HG03520 (cell line): ENCODE data around the gene TMEM38A.
A peak's percentile ranks its signal among the peaks of the same experiment; 100 is the strongest.
"Not testable (repeated sequence)": the region's sequence is repeated elsewhere in the genome, so short reads cannot be mapped to it uniquely, and the experiment has no call there.

Experiments
- ATAC-seq: cut with Tn5 transposase; IDR thresholded peaks from one replicate; pipeline ENCODE4 v1.9.1; 2021; ENCODE audit warnings: mild to moderate bottlenecking, moderate library complexity; ENCODE audit not compliant: unreplicated experiment

The TMEM38A gene

DNA sequence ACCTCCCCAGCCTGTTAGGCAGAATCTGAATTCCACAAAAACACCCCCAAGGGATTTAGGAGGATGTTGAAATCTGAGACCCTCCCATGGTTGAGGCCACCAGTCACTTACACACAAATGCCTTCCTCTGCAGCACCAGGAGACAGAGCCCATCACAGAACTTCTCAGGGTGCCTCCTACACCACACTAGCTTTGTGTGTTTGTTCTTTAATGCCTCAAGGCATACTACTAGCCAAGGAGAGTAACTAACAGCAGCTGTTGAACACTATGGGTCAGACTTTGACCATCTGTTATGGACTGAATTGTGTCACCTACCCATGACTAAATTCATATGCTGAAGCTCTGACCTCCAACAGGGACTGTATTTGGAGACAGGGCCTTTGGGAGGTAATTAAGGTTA, 23.4 kb upstream of the TMEM38A start:
- no peak for ATAC-seq

DNA sequence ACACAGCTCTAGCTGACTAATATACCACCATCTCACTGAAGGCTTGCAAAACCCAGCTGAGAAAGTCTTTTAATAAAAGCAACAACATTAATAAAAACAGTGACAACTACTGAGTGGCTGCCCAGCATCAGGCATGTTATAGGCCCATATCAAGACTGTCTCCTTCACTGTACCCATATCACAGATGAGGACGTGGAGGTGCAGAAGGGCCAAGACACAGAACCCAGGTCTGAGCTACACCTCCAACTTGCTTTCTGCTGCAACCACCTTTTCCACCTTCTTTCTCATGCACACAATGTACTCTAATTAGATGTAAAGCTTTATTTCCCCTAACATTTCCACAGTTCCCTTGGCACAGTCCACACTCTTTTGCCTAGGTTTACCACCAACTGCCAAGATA, 22.3 kb upstream of the TMEM38A start:
- no peak for ATAC-seq

DNA sequence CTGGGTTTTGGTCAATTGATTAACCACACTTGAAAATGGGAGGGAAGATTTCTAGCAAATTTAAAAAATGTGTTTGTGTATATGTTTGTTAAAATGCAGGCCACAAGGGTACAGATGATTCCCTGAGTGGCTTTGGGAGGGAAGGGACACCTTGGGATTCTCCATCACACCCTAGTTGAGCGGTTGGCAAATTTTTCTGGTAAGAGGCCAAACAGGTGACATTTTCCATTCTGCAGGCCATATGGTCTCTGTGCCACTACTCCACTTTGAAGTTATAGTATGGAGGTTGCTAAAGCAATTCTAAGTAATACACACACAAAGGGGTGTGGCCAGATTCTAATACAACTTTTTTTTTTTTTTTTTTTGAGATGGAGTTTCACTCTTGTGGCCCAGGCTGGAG, 20.0 kb upstream of the TMEM38A start:
- no peak for ATAC-seq

DNA sequence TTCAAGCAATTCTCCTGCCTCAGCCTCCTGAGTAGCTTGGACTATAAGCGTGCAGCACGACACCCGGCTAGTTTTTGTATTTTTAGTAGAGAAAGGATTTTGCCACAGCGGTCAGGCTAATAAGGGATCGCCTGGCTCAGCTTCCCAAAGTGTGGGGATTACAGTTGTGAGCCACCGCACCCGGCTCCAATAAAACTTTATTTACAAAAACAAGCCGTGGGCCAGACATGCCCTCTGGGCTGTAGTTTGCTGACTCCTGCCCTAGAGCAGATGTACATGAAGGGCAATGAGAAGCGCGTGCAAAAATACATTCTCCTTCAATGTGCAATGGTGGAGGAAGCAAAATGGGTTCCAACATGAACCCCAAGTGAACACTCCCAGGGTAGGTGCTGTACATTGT, 19.2 kb upstream of the TMEM38A start:
- no peak for ATAC-seq

DNA sequence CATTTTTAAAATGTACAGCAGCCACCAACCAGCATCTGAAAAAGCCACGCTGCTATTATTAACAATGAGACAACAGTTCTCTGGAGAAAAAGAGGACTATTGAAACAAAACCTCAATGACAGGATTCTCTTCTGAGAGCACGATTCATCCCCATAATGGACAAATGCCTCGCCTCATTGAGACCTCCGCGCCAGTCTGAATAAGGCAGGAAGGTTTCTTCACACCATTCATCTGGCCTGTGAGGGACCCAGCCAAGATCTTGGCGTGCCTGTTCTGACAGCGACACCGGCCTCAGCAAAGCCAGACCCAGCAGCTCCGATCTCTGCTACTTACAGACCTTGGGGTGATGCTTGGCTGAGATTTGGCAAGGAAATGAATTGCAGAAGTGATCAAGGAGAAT, 15.8 kb upstream of the TMEM38A start:
- ATAC-seq = no peak

DNA sequence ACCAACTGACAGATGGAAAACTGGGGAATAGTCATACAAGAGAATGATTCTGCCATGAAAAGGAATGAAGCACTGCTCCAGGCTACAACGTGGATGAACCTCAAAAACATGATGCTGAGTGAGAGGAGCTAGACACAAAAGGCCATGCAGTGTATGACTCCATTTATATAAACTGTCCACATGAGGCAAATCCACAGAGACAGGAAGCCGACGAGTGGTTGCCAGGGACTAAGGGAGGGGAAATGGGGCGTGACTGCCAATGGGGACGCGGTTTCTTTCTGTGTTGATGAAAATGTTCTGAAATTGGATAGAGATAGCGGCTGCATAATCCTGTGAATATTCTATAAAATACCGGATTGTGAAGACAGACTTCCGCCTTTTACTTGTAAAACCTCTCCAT, 11.2 kb upstream of the TMEM38A start:
- no peak for ATAC-seq

DNA sequence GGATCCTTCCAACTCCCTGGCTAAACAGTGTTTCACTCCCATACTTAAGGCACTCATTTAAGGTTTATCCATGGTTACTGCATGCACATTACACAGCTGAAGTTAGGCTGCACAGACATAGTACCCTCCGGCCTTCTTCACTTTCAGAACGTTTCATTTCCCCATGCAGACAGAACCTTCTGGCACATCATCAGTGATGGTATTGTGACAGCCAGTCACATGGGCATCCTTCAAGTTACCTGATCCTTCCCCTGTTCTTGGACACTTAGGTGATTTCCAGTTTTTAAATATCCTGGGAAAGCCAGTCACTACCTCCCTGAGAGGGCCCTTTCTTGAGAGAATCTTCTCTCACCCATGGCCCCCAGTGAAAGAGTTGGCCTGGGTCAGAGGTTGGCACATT, 10.1 kb upstream of the TMEM38A start:
- ATAC-seq = no peak

DNA sequence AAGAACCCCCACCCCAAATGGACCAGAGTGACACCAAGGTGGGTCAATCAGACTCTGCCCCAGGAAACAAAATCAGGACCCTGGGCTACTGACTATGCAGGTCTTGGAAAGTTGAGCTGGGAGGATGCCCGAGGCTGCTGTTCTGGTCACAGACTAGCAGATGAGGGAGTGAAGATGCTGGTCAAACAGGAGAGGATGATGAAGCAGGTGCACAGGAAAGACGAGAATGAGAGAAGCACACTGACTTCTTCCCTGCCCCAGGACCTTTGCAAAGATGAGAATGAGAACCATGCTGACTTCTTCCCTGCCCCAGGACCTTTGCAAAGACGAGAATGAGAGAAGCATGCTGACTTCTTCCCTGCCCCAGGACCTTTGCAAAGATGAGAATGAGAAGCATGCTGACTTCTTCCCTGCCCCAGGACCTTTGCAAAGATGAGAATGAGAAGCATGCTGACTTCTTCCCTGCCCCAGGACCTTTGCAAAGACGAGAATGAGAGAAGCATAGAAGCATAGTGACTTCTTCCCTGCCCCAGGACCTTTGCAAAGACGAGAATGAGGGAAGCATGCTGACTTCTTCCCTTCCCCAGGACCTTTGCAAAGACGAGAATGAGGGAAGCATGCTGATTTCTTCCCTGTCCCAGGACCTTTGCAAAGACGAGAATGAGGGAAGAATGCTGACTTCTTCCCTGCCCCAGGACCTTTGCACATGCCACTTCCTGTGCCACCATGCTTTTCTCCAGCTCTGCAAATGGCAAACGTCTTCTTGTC, 9.3 kb upstream of the TMEM38A start:
- not testable (repeated sequence) for ATAC-seq

DNA sequence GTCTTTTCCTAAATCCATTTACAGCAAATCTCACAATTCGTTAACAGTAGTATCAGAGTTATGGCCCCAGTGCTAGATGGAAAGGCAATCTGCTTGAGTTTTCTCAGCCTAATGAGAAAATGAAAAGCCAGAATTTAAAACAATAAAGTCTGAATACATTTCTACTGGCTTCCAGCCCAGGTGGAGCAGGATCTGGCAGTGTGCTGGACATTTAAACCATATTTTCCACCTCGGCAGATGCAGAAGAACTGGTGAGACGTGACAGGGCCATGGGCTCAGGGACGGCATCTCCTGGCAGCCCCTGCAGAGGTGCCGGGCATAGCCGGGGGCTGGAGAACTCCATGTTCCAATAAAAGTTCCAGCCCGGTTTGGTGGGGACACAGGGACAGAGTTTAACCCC, 8.1 kb upstream of the TMEM38A start:
- ATAC-seq = no peak

DNA sequence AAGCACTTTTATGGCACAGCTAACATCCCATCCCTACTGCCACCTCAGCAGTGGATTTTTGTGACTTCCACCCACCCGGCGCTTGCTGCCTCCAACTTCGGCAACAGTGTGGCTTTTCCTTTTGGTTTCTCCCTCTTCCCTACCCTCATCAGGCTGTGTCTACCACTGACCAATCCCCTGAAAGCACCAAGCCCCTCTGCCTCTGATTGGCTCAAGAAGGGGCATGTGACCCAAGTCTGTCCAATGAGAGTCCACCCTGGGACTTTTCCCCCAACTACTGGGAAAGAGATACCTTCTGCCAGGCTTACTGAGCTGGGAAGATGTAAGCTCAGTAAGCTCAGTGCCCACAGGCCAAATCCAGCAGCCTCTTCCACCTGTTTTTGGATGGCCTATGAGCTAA, 6.8 kb upstream of the TMEM38A start:
- ATAC-seq = no peak

DNA sequence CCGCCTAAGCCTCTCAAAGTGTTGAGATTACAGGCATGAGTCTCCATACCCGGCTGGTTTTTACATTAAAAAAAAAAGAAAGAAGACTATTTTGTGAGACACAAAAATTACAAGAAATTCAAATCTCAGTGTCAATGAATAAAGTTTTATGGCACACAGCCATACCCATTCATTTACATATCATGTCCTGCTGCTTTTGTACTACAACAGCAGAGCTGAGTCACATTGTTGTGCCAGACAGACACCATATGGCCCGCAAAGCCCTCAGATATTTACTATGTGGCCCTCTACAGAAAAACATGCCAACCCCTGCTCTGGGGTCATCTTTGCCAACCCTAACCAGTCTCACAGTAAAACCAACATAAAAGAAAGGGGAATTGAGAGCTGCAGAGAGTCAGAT, 6.3 kb upstream of the TMEM38A start:
- ATAC-seq = no peak

DNA sequence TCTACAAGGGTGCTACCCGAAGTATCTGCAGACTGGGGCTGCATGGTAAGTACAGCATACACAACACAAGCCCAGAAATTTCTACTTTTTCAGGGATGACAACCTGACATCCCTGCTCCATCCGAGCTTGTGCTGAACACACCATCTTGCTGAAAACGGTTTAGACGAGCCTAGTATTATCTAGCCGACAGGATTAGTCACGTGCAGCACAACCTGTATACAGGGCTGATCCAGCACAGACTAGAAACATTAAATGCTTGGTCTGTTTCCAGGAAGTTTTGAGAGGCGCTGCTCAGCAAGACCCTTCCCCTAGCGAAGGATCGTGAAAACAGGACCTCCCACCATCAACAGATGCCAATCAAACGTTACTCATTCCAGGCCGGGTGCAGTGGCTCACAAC, 5.2 kb upstream of the TMEM38A start:
- ATAC-seq = no peak

DNA sequence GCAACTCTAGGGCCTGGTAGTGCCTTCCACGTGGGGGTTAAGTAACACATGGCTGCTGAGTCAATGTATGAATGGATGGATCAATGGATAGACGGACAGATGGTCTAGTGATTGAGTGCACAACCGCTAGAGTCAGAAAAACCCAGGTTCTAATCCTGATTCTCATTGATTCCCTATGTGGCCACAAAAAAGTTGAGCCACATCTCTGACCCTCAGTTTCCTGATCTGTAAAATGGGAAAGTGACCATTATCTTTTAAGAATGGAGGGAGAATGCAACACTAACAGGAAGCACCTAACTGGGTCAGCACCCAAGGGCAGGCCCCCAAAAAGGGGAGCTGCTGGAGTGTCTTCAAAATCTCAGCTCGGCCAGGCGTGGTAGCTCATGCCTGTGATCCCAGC, 3.6 kb upstream of the TMEM38A start:
- ATAC-seq = no peak

DNA sequence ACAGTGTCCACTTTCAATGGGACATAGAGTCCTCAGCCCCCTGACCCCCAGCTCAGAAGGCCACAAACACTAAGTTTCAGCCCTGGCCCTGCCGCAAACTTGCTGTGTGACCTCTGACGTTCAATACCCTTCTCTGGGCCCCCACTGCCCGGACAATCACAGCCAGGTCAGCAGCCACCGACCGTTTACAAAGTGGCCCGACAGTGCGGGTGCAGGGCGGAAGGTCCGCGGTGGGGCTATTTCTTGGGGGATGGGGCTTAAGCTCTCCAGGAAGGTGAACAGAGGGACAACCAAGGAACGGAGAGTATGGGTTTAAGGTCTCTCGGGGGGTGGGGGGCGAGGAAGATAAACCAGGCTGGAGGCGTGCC, 1.5 kb upstream of the TMEM38A start:
- ATAC-seq = no peak

DNA sequence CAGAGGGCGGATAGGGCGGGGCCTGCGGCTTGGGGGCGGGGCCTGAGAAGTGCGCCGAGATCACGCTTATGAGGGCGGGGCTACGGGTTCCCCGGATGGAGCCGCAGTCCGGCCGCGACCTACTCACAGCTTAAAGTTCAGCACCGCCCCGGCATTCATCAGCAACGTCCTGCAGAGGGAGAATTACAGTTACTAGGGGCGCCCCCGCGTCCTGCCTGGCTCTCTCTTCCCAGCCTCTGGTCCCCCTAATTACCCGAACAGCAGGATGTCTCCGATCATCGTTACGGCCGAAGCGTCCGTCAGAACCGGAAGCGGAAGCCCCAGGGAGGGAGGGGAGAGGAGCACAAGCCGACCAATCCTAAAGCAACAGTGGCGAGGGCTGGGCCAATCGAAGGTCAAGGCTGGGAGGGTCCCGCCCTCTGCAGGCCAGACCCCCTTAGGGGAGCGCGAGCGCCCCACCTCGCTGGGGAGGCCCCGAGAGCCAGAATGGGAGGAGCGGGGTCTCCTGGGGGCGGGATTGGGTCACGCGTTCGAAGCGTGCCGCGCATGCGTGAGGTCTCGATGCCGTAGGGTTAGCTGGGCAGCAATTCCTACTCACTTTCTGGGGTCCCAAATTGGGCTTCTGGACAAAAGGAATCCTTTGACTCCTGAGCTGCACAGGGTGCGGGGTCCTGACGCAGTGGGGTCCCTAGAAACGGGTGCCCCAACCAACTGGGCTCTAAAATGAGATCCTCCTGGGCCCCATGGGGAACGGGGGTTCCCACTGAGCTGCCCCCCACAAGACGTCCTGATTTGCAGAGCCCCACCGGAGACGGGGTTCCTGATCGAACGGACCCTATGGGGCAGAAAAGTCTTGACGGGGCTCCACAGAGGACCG, 869 bp upstream of the TMEM38A start, which contains the start of gene SMIM7:
SMIM7 (minus strand) TSS at position 313 of the 877 bp plus-strand sequence; CDS start at position 279, 34 bp downstream.
- ATAC-seq = peak; percentile 88

DNA sequence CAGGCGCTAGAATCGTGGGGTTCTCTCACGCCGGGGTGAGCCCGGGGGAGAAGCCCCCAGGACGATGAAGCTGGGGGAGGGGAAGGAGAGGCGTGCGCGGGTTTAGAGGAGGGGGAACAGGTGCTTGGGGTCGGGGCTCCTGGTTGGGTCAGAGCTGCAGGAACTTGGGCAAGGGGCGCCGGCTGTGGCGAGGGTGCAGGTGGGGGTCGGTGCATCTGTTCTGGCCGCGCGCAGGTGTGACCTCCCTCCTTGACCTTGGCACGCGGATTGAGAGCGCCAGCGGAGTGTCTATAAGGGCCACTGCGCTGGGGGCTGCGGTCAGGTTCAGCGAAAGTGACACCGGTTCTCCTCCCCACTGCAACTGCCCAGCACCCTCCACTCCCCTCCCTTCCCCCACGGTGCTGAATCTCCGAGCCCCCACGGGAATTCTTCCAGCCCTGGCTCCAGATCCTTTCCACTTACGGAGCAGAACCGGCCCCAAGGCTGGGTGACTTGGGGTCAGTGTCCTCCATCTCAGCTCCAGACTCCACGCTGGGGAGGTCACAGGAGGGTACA, 618 bp downstream of the TMEM38A start:
- ATAC-seq = no peak

DNA sequence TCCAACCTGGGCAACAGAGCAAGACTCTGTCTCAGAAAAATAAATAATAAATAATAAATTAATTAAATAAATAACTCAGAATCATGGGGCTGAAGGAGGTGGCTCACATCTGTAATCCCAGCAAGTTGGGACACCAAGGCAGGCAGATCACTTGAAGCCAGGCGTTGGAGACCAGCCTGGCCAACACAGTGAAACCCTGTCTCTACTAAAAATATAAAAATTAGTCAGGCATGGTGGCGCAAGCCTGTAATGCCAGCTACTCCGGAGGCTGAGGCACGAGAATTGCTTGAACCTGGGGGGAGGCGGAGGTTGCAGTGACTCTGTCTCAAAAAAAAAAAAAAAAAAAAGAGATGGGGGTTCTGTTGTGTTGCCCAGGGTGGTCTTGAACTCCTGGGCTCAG, 7.2 kb downstream of the TMEM38A start:
- ATAC-seq = no peak

DNA sequence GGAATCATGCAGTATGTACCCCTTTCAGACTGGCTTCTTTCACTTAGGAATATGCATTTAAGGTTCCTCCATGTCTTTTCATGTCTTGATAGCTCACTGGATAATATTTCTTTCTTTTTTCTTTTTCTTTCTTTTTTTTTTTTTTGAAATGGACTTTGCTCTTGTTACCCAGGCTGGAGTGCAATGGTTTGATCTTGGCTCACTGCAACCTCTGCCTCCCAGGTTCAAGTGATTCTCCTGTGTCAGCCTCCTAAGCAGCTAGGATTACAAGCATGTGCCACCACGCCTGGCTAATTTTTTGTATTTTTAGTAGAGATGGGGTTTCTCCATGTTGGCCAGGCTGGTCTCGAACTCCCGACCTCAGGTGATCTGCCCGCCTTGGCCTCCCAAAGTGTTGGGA, 7.8 kb downstream of the TMEM38A start:
- not testable (repeated sequence) for ATAC-seq

DNA sequence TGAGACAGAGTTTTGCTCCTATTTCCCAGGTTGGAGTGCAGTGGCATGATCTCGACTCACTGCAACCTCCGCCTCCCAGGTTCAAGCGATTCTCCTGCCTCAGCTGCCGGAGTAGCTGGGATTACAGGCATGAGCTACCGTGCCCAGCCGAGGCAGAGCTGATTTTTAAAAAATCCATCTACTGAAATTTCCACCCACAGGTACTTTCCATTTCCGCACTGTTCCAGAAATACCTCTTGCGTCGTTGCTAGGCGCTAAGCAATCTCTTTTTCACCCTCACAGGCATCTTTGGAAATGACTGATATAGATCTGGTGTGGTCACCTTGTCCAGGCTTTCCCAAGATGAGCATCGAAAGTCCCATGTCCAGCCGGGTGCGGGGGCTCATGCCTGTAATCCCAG, 9.4 kb downstream of the TMEM38A start:
- ATAC-seq = no peak

DNA sequence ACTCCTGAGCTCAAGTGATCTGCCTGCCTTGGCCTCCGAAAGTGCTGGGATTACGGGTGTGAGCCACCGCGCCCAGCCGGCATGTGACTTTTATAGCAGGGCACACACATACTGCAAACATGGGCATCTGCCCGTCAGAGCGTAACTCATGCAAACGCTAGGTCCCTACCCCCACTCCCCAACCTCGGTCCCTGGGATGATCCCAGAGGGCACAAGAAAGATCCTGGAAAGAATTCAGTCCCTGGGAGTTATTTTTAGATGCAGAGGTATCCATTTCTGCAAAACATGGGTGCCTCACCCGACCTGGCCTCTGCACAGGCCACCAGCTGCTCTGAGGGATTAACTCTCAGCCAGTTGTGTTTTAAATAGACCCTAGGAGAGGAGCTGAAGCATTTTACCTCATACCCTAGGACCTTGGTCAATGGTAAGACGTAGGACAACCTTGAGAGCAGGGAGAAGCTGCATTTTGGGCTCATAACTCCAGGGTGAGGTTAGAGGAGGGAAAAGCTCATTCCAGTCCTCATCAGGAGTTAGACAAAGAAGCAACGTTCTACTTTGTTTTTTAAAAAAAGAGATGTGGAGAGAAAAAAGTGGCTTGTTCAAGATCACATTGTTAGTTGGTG, 10.8 kb downstream of the TMEM38A start:
- no peak for ATAC-seq

DNA sequence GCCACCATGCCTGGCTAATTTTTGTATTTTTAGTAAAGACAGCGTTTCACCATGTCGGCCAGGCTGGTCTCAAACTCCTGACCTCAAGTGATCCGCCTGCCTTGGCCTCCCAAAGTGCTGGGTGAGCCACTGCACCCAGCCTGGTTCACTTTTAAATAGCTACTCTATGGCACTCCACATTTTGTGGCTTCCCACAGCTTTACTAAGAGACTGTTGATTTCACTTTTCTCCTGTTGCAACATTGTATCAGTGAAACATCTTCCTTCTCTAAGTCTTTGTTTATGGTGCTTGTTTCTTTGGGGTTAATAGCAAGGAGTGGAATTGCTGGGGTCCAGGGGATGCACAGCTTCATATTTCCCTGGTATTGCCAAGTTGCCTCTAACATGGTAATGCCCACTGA, 12.3 kb downstream of the TMEM38A start:
- ATAC-seq = no peak
